Brain microvascular endothelial cell (primary cell): Measurements from ENCODE around the gene FOXK1.
A peak's percentile ranks its signal among the peaks of the same experiment; 100 is the strongest.

Source experiments
- DNase-seq: peaks from one replicate; pipeline ENCODE4 v3.0.0-alpha.2; 2020
- H3K27ac ChIP-seq: fragments of 250-450 bp; sonication (Bioruptor Pico); 2 replicates; pipeline ENCODE4 v1.5.1; 2020; ENCODE audit warnings: mild to moderate bottlenecking, moderate library complexity
- H3K27me3 ChIP-seq: fragments of 250-450 bp; sonication (Bioruptor Pico); replicated peaks from 2 replicates; pipeline ENCODE4 v1.5.1; 2020; ENCODE audit warnings: mild to moderate bottlenecking
- H3K36me3 ChIP-seq: fragments of 250-450 bp; sonication (Bioruptor Pico); replicated peaks from 2 replicates; pipeline ENCODE4 v1.5.1; 2020; ENCODE audit warnings: mild to moderate bottlenecking
- H3K4me3 ChIP-seq: 2 replicates; pipeline ENCODE4 v1.5.1; 2011; ENCODE audit warnings: low read depth, mild to moderate bottlenecking, control low read depth, low read length, moderate library complexity
- CTCF ChIP-seq: IDR thresholded peaks from 2 replicates; pipeline ENCODE4 v1.5.1; 2011; ENCODE audit warnings: low read depth, mild to moderate bottlenecking, moderate library complexity, low read length, control low read depth, inconsistent platforms; ENCODE audit errors: missing control alignments
- in situ Hi-C: cut with HindIII; loops from 2 replicates; pipeline ENCODE4 v1.10.0; 2017; ENCODE audit warnings: low sequenced_read_pairs, low pct_ligation_motif_present

Gene FOXK1

GRCh38 chr7:4681886-4682620, at the start of gene FOXK1:
FOXK1 (plus strand) TSS chr7:4682295; CDS start chr7:4682309, 14 bp downstream.
- no peak for TF ChIP-seq CTCF
- Histone ChIP-seq H3K27me3 (no peaks in the 10 kb centered on the region), H3K4me3 (peak within 1 kb of the TSS; percentile 83), H3K36me3 (no peaks in the 10 kb centered on the region), H3K27ac (peak within 1 kb of the TSS; percentile 90)
- in situ Hi-C loops: no loop called here
- no peak for DNase-seq

- no peaks in the 10 kb centered on the region for H3K27me3 ChIP-seq
- no peak overlapping the region for H3K27ac ChIP-seq
- no peak for TF ChIP-seq CTCF
- H3K36me3 ChIP-seq: no peaks in the 10 kb centered on the region
- no peak overlapping the region for H3K4me3 ChIP-seq
- in situ Hi-C loops: no loop called here
- DNase-seq: peak; percentile 12
Observed at GRCh38 chr7:4633012-4633411, 49.1 kb upstream of the FOXK1 start.

- in situ Hi-C loops: no loop called here
- TF ChIP-seq CTCF: no peak
- Histone ChIP-seq H3K4me3 (no peak overlapping the region), H3K27me3 (no peaks in the 10 kb centered on the region), H3K36me3 (no peaks in the 10 kb centered on the region), H3K27ac (no peak overlapping the region)
- no peak for DNase-seq
Observed at GRCh38 chr7:4634166-4634565, 47.9 kb upstream of the FOXK1 start.

- in situ Hi-C loops: no loop called here
- Histone ChIP-seq H3K27ac (no peak overlapping the region), H3K4me3 (no peak overlapping the region), H3K27me3 (no peaks in the 10 kb centered on the region), H3K36me3 (no peaks in the 10 kb centered on the region)
- TF ChIP-seq CTCF: no peak
- DNase-seq: no peak
Observed at GRCh38 chr7:4638781-4639575, 43.1 kb upstream of the FOXK1 start.

- H3K27me3 ChIP-seq: no peaks in the 10 kb centered on the region
- no peak overlapping the region for H3K27ac ChIP-seq
- in situ Hi-C loops: no loop called here
- DNase-seq: no peak
- peak; percentile 30 for TF ChIP-seq CTCF
- no peaks in the 10 kb centered on the region for H3K36me3 ChIP-seq
- peak overlapping the region; percentile 59 for H3K4me3 ChIP-seq
Observed at GRCh38 chr7:4641091-4641666, 40.9 kb upstream of the FOXK1 start.
